ENCODE results near the gene SNRPA. TPM values are rescaled to one million over a fixed set of nuclear protein-coding genes. Genes with fewer than 3 reads are reported as not detected.

Gene SNRPA
- total and polyA plus RNA-seq, 2 of the 8 experiments (the other 6 are each of a cell fraction or from before 2014, with no cell fraction given) = 201 to 202 TPM

DNA sequence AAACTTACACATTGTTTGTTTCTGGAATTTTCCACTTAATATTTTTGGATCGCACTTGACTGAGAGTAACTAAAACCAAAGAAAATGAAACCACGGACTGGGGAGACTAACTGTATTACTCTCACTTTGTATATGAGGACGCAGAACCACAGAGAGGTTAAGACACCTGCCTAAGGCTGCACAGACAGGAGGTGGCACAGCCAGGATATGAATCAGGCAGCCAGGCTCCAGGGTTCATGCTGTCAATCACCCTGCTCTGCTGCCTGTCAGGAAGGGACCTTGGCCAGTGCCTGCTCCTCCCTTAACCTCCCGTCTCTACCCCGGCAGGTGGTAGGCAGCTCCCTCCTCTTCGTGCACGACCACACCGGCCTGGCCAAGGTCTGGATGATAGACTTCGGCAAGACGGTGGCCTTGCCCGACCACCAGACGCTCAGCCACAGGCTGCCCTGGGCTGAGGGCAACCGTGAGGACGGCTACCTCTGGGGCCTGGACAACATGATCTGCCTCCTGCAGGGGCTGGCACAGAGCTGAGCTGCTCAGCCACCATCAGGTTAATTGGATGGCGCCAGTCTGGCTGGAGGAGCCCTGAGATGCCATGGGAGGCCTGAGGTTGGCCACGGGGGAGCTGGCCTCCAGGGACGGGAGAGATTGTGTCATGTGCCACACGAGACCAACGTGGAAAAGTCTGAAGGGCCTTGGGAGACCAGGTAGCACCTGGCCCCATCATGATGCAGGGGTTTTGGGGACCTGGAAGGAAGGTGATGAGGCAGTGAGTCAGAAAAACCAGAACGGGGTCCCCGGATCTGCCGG lies 11.8 kb upstream of the SNRPA start:
- H3K79me2 ChIP-seq (ENCODE audit: control insufficient read depth in 1 of 2, insufficient read depth in 2 of 2, low read length in 2 of 2) = no peaks in the 10 kb centered on the region
- H3K14ac ChIP-seq (ENCODE audit: insufficient read length) = no peak overlapping the region
- 91% methylated on average over 22 of the region's 22 CpGs; no CpG with 5 or more reads in 1 of the 2 experiments for WGBS, 2 experiments (ENCODE audit: extremely low coverage in 1 of 2, insufficient coverage in 1 of 2, insufficient read length in 1 of 2, insufficient replicate concordance in 2 of 2, low coverage in 1 of 2, low lambda C conversion rate in 2 of 2, missing lambda C conversion rate in 1 of 2)
- no peak overlapping the region for H2BK15ac ChIP-seq (ENCODE audit: low read length)
- no peak overlapping the region for H3K56ac ChIP-seq (replicated peaks; ENCODE audit: insufficient read length, low read depth, low read length)
- no peak overlapping the region for H3K27ac ChIP-seq (ENCODE audit: low read depth, low read length)
- H3K18ac ChIP-seq (ENCODE audit: extremely low read depth, low read length) = no peak overlapping the region
- H3K4me1 ChIP-seq (replicated peaks in 1 of 4; ENCODE audit: control insufficient read depth in 3 of 4, insufficient read depth in 4 of 4, low read length in 3 of 4) = no peaks in the 10 kb centered on the region; a peak in 2 of 7 replicates
- no peak overlapping the region for H4K91ac ChIP-seq (replicated peaks; ENCODE audit: insufficient read length, low read length)
- no peak overlapping the region for H3K4me3 ChIP-seq (ENCODE audit: extremely low read depth in 1 of 4, insufficient read depth in 2 of 4, low read depth in 3 of 4, low read length in 4 of 4)
- H2BK20ac ChIP-seq (ENCODE audit: low read length) = no peak overlapping the region
- H3K23ac ChIP-seq (ENCODE audit: insufficient read length) = no peak overlapping the region
- H3K27me3 ChIP-seq (replicated peaks in 1 of 4; ENCODE audit: control insufficient read depth in 3 of 4, extremely low read depth in 1 of 4, insufficient read depth in 3 of 4, low read length in 3 of 4) = no peaks in the 10 kb centered on the region
- DNase-seq (ENCODE audit: low read depth in 1 of 2, low spot score in 2 of 2) = no peak
- peaks cover 0 to 8% of the 10 kb centered on the region in 2 experiments for H4K20me1 ChIP-seq (replicated peaks in 1 of 2; ENCODE audit: control insufficient read depth in 1 of 2, insufficient read depth in 2 of 2, low read length in 2 of 2)
- FAIRE-seq = no peak
- H4K8ac ChIP-seq (ENCODE audit: extremely low read depth, insufficient read depth, low read length) = no peak overlapping the region; the same call in 1 of the 2 replicates
- POLR2A ChIA-PET (ENCODE audit: partially characterized antibody) = interaction anchor here (0.6 to 12.4 kb wide), 7 partner anchors 9 to 430 kb away, joined by 3 to 120 read pairs (median 5); partner anchors contain the start of genes ACTMAP, COQ8B, ITPKC and RAB4B
- no peak overlapping the region for H2AK5ac ChIP-seq (ENCODE audit: low read depth, low read length)
- H2AFZ ChIP-seq (ENCODE audit: low read length) = no peak overlapping the region
- CTCF ChIA-PET (ENCODE audit: partially characterized antibody) = interaction anchor here (2.5 kb wide), 1 partner anchor 11 kb away, joined by 5 read pairs; the partner anchor contains the start of genes ACTMAP and SNRPA
- TF ChIP-seq TCF12 (IDR thresholded peaks at IDR 0.05; ENCODE audit: low read depth, low read length) (no peak), SRF (IDR thresholded peaks at IDR 0.05; ENCODE audit: low read depth, low read length) (no peak), CBX8 (IDR thresholded peaks at IDR 0.05; ENCODE audit: borderline replicate concordance, low read depth, low read length) (no peak), CEBPB (IDR thresholded peaks at IDR 0.05; ENCODE audit: low read depth, low read length) (no peak), POU5F1 (IDR thresholded peaks at IDR 0.05; ENCODE audit: low read depth, low read length) (no peak), ZNF274 (IDR thresholded peaks at IDR 0.05; ENCODE audit: borderline replicate concordance, extremely low read depth, low read length) (no peak), MAFK (IDR thresholded peaks at IDR 0.05; ENCODE audit: low read depth, low read length) (no peak)
- TF ChIP-seq, protein P1, sequence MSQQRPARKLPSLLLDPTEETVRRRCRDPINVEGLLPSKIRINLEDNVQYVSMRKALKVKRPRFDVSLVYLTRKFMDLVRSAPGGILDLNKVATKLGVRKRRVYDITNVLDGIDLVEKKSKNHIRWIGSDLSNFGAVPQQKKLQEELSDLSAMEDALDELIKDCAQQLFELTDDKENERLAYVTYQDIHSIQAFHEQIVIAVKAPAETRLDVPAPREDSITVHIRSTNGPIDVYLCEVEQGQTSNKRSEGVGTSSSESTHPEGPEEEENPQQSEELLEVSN (IDR thresholded peaks at IDR 0.05) = no peak
- H2BK120ac ChIP-seq (replicated peaks; ENCODE audit: low read depth, low read length) = no peak overlapping the region
- H3K4ac ChIP-seq (replicated peaks; ENCODE audit: insufficient read length, low read depth, low read length) = no peak overlapping the region
- H3K36me3 ChIP-seq (ENCODE audit: control insufficient read depth in 2 of 4, insufficient read depth in 4 of 4, low read length in 3 of 4) = peaks cover 0 to 24% (median 12%) of the 10 kb centered on the region in 4 experiments; a peak in 5 of 8 replicates
- no peak overlapping the region for H4K5ac ChIP-seq (ENCODE audit: insufficient read length, low read depth, low read length)
- H3K79me1 ChIP-seq (ENCODE audit: low read depth, low read length) = no peaks in the 10 kb centered on the region
- no peak overlapping the region for H3K4me2 ChIP-seq (ENCODE audit: insufficient read depth in 1 of 2, low read depth in 2 of 2, low read length in 2 of 2)
- no peaks in the 10 kb centered on the region for H3K9me3 ChIP-seq (ENCODE audit: insufficient read depth in 2 of 2, low read depth in 1 of 2, low read length in 1 of 2)
- no peak overlapping the region for H2BK5ac ChIP-seq (ENCODE audit: low read depth, low read length)
- no peaks in the 10 kb centered on the region for H3K23me2 ChIP-seq (ENCODE audit: low read depth, low read length)
- H2BK12ac ChIP-seq (ENCODE audit: low read depth, low read length) = no peak overlapping the region
- H3K9ac ChIP-seq (replicated peaks in 1 of 4; ENCODE audit: extremely low read depth in 1 of 4, low read depth in 3 of 4, low read length in 3 of 4) = no peak overlapping the region

All from H1 (cell line).